ENCODE results near the gene LMOD1.

DNA sequence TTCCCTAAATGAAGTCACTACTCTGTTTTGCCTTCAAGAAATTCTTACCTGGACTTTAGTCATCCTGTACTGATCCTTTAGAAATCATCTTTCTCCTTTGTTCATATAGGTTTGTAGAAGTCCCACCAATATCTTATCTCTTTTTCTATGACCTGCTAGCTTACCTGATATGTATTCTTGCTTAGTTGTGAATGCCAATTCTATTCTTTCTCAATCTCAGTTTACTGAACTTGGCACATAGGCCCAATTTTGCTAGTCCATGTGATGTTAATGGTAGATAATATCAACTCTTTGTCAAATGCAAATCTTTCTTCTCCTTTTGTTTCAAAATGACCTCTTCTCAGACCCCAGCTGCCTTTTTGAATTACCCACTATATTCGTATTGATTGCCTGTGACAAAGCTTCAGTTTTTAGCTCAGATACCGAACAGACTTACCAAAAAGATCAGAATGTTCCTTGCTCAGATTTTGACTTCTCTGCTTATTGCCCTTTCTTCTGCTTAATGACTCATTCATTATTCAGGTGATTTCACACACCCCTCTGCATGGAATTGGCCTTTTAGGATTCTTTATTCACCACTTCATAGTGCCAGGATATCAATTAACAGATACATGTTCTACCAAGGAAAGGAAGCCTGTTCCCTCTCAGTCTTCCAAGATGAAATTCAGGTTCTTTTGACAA is 96.8 kb downstream of the LMOD1 start:
- TF ChIP-seq, protein P1, sequence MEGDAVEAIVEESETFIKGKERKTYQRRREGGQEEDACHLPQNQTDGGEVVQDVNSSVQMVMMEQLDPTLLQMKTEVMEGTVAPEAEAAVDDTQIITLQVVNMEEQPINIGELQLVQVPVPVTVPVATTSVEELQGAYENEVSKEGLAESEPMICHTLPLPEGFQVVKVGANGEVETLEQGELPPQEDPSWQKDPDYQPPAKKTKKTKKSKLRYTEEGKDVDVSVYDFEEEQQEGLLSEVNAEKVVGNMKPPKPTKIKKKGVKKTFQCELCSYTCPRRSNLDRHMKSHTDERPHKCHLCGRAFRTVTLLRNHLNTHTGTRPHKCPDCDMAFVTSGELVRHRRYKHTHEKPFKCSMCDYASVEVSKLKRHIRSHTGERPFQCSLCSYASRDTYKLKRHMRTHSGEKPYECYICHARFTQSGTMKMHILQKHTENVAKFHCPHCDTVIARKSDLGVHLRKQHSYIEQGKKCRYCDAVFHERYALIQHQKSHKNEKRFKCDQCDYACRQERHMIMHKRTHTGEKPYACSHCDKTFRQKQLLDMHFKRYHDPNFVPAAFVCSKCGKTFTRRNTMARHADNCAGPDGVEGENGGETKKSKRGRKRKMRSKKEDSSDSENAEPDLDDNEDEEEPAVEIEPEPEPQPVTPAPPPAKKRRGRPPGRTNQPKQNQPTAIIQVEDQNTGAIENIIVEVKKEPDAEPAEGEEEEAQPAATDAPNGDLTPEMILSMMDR (IDR thresholded peaks at IDR 0.05) = no peak
- TF ChIP-seq POLR2A (IDR thresholded peaks at IDR 0.05) = no peak

All from heart left ventricle (tissue), 13 donors.